OCI-LY7 (cell line): Measurements from ENCODE around the gene LRRC2. TPM values are rescaled to one million over a fixed set of nuclear protein-coding genes. Genes with fewer than 3 reads are reported as not detected.

ENCODE experiments used
- BruUV-seq: library from RNA; stranded (reverse); fragments of 400-500 nt; replicated peaks from 2 replicates; lab custom pipeline; 2021; lab: Mats Ljungman, UMichigan
- CTCF ChIA-PET: fragments of 300-600 bp; sonication (Branson Sonifier 250); formaldehyde crosslinking; loops from one replicate; lab custom pipeline; 2022; ENCODE audit warnings: antibody characterized with exemption; ENCODE audit not compliant: unreplicated experiment; lab: Charles Lee
- POLR2A ChIA-PET: fragments of 300-600 bp; sonication (Branson Sonifier 250); formaldehyde crosslinking; loops from one replicate; lab custom pipeline; 2022; ENCODE audit warnings: antibody characterized with exemption; lab: Charles Lee
- DNase-seq: peaks from one replicate; pipeline ENCODE4 v3.0.0-alpha.2; 2015; ENCODE audit warnings: low spot score
- H2AFZ ChIP-seq: fragments of 200-600 bp; sonication (generic), shearing (Covaris generic); 2 replicates; pipeline ENCODE4 v1.6.1; 2014; ENCODE audit warnings: mild to moderate bottlenecking, antibody characterized with exemption, low read length, moderate library complexity
- H3K27ac ChIP-seq: fragments of 200-600 bp; sonication (generic); 2 replicates; pipeline ENCODE4 v1.5.1; 2014; ENCODE audit warnings: mixed run types, low read depth, mild to moderate bottlenecking, moderate library complexity, low read length, inconsistent platforms; ENCODE audit not compliant: poor library complexity, severe bottlenecking
- H3K36me3 ChIP-seq: fragments of 200-600 bp; sonication (generic); 2 replicates; pipeline ENCODE4 v1.6.1; 2014; ENCODE audit warnings: mild to moderate bottlenecking, antibody characterized with exemption, low read length, moderate library complexity, mixed read lengths; ENCODE audit not compliant: insufficient read depth
- H3K4me1 ChIP-seq: fragments of 200-600 bp; sonication (generic); 2 replicates; pipeline ENCODE4 v1.5.1; 2014; ENCODE audit warnings: mild to moderate bottlenecking, low read length; ENCODE audit not compliant: insufficient read depth, poor library complexity, severe bottlenecking
- H3K4me2 ChIP-seq: fragments of 200-600 bp; sonication (generic); 2 replicates; pipeline ENCODE4 v1.6.1; 2014; ENCODE audit warnings: mild to moderate bottlenecking, low read length
- H3K4me3 ChIP-seq: fragments of 200-600 bp; sonication (generic); 2 replicates; pipeline ENCODE4 v1.5.1; 2014; ENCODE audit warnings: mild to moderate bottlenecking, low read depth, low read length; ENCODE audit not compliant: poor library complexity, severe bottlenecking
- H3K79me2 ChIP-seq: fragments of 200-600 bp; sonication (generic); 2 replicates; pipeline ENCODE4 v1.6.1; 2016; ENCODE audit warnings: low read depth, mild to moderate bottlenecking, low read length, moderate library complexity, mixed read lengths; ENCODE audit not compliant: insufficient read depth
- H3K9me2 ChIP-seq: fragments of 200-600 bp; sonication (generic); 2 replicates; pipeline ENCODE4 v1.6.1; 2016; ENCODE audit warnings: mild to moderate bottlenecking, low read length, mixed read lengths; ENCODE audit not compliant: insufficient read depth
- H3K9me3 ChIP-seq: fragments of 200-600 bp; sonication (generic); 2 replicates; pipeline ENCODE4 v1.6.1; 2014; ENCODE audit warnings: mild to moderate bottlenecking, mixed run types, low read length, mixed read lengths
- H4K20me1 ChIP-seq: fragments of 200-600 bp; sonication (generic); 2 replicates; pipeline ENCODE4 v1.6.1; 2014; ENCODE audit warnings: mild to moderate bottlenecking, antibody characterized with exemption, low read length, moderate library complexity, mixed read lengths; ENCODE audit not compliant: insufficient read depth
- CTCF ChIP-seq: fragments of 200-600 bp; sonication (generic); conservative IDR thresholded peaks from 2 replicates; pipeline ENCODE4 v1.5.1; 2014; ENCODE audit warnings: mild to moderate bottlenecking, antibody characterized with exemption, low read length, moderate library complexity, mixed read lengths
- EZH2phosphoT487 ChIP-seq: fragments of 200-600 bp; sonication (generic); IDR thresholded peaks from 2 replicates; pipeline ENCODE4 v1.6.1; 2018; ENCODE audit warnings: low read depth, borderline replicate concordance, mild to moderate bottlenecking, mixed run types, antibody characterized with exemption, low read length, moderate library complexity, mixed read lengths
- intact Hi-C: fragments of 100-400 bp; cut with micrococcal nuclease; formaldehyde crosslinking; loops from one replicate; pipeline ENCODE4 v1.10.0; 2022; ENCODE audit not compliant: unreplicated experiment
- total RNA-seq, 2 experiments: library from RNA; depleted of rRNA in 1 of 2; stranded (reverse); fragments of >200 nt in 1 of 2; shearing (Covaris generic) in 1 of 2; gene quantifications; 2 replicates each; pipeline ENCODE4 v1.2.3, GENCODE V29; 2014 to 2022

LRRC2 gene
- total RNA-seq, 2 experiments from 2014 or later, result 1.9 to 2.0 TPM

GRCh38 chr3:46537779-46538178, 28.3 kb downstream of the LRRC2 start:
- DNase-seq, result peak; percentile 74
- peaks cover 6% of the 10 kb centered on the region for H3K36me3 ChIP-seq
- peak overlapping the region; percentile 2; the same call in 1 of the 2 replicates for H2AFZ ChIP-seq
- no peaks in the 10 kb centered on the region for H4K20me1 ChIP-seq
- peak overlapping the region; percentile 50 for H3K4me3 ChIP-seq
- no peaks in the 10 kb centered on the region for H3K9me3 ChIP-seq
- TF ChIP-seq EZH2phosphoT487 (no peak), CTCF (no peak)
- POLR2A ChIA-PET, result interaction anchor here (0.6 to 9.2 kb wide), 13 partner anchors 10 to 650 kb away, joined by 3 to 149 read pairs (median 4); partner anchors contain the start of gene RTP3
- no peaks in the 10 kb centered on the region for H3K9me2 ChIP-seq
- H3K4me1 ChIP-seq, result peaks cover 73% of the 10 kb centered on the region
- BruUV-seq, result no TSS peak
- intact Hi-C loops, result loop anchor here (2.0 kb wide), 1 partner anchor 37 kb away; no protein-coding TSS in a partner anchor
- peak overlapping the region; percentile 80 for H3K4me2 ChIP-seq
- peak overlapping the region; percentile 99 for H3K27ac ChIP-seq
- CTCF ChIA-PET, result interaction anchor here (0.6 to 3.4 kb wide), 8 partner anchors 8 to 1499 kb away, joined by 3 to 26 read pairs (median 4); no protein-coding TSS in a partner anchor
- peaks cover 5% of the 10 kb centered on the region; the same call in 1 of the 2 replicates for H3K79me2 ChIP-seq

- H3K4me3 ChIP-seq, result peak overlapping the region; percentile 50
- peaks cover 71% of the 10 kb centered on the region for H3K4me1 ChIP-seq
- CTCF ChIA-PET, result interaction anchor here (1.0 to 3.4 kb wide), 6 partner anchors 8 to 48 kb away, joined by 4 to 26 read pairs (median 6); no protein-coding TSS in a partner anchor
- POLR2A ChIA-PET, result interaction anchor here (0.7 to 9.2 kb wide), 9 partner anchors 10 to 48 kb away, joined by 3 to 149 read pairs (median 5); partner anchors contain the start of gene RTP3
- H3K4me2 ChIP-seq, result peak overlapping the region; percentile 80
- intact Hi-C loops, result no loop called here
- no peak for DNase-seq
- H3K36me3 ChIP-seq, result peaks cover 11% of the 10 kb centered on the region
- peak overlapping the region; percentile 2; the same call in 1 of the 2 replicates for H2AFZ ChIP-seq
- BruUV-seq, result no TSS peak
- peaks cover 5% of the 10 kb centered on the region; the same call in 1 of the 2 replicates for H3K79me2 ChIP-seq
- H3K27ac ChIP-seq, result peak overlapping the region; percentile 99
- H3K9me2 ChIP-seq, result no peaks in the 10 kb centered on the region
- no peaks in the 10 kb centered on the region for H3K9me3 ChIP-seq
- no peaks in the 10 kb centered on the region for H4K20me1 ChIP-seq
- TF ChIP-seq CTCF (no peak), EZH2phosphoT487 (no peak)
These were observed 28.8 kb downstream of the LRRC2 start for GRCh38 chr3:46537316-46537715.

- H3K27ac ChIP-seq, result peak overlapping the region; percentile 99
- no TSS peak for BruUV-seq
- H3K4me2 ChIP-seq, result peak overlapping the region; percentile 80
- intact Hi-C loops, result no loop called here
- H4K20me1 ChIP-seq, result no peaks in the 10 kb centered on the region
- H2AFZ ChIP-seq, result no peak overlapping the region; the same call in 1 of the 2 replicates
- CTCF ChIA-PET, result interaction anchor here (1.0 to 1.1 kb wide), 2 partner anchors 13 to 22 kb away, joined by 3 to 4 read pairs; no protein-coding TSS in a partner anchor
- POLR2A ChIA-PET, result interaction anchor here (1.1 to 9.2 kb wide), 3 partner anchors 9 to 37 kb away, joined by 3 to 149 read pairs (median 70); partner anchors contain the start of gene RTP3
- no peak overlapping the region for H3K4me3 ChIP-seq
- peaks cover 16% of the 10 kb centered on the region for H3K36me3 ChIP-seq
- H3K4me1 ChIP-seq, result peaks cover 65% of the 10 kb centered on the region
- peaks cover 5% of the 10 kb centered on the region; the same call in 1 of the 2 replicates for H3K79me2 ChIP-seq
- DNase-seq, result no peak
- H3K9me3 ChIP-seq, result no peaks in the 10 kb centered on the region; the same call in 1 of the 2 replicates
- H3K9me2 ChIP-seq, result no peaks in the 10 kb centered on the region
- TF ChIP-seq EZH2phosphoT487, result no peak
- no peak for TF ChIP-seq CTCF
These were observed 29.3 kb downstream of the LRRC2 start for GRCh38 chr3:46536758-46537157.
